ENCODE measurements around the gene GP1BA.
A peak's percentile ranks its signal among the peaks of the same experiment; 100 is the strongest.

The GP1BA gene

DNA sequence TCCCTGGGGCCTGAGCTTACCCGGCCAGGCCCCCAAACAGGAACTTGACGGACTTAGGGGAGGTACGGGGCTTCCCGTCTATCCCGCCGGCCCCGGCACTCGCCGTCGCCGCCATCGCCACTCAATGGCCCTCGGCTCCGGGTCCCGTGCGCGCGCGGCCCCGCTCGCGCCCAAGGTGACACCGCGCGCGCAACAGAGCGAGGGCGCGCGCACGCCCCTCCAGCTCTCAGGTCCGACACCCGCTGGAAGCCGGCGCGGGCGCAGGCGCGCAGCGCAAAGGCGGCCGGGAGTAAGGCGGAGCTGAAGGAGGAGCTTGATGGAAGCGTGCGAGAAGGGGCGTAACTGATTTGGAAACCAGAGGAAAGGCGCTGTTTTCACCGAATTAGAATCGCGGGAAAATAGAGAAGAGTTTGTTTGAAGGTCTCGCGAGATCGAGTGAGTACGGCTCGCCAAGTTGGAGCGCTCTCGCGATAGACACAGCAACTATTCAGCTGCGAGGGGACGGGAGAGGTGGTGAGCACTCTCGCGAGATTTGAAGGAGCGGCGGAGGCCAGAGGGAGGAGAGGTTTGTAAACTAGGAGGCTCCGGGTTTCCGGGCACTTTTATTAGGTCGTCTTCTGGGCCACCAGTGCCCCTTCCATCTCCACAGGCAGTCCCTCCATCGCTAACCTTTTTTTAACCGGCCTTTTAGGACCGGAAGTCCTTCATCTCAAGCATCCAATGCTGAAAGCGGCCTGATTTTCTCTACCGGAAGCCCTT lies 7.9 kb downstream of the GP1BA start, which contains the start of the genes RNF167 and SLC25A11:
TSS of gene RNF167 (plus strand) at position 473 of the 759 bp plus-strand sequence. CDS start 642 bp downstream, outside the sequence.
TSS of gene SLC25A11 (minus strand) at position 251 of the 759 bp plus-strand sequence. CDS start at position 115, 136 bp downstream.
- peak within 1 kb of the TSS; percentile 98 for H3K27ac ChIP-seq
- TF ChIP-seq, protein P1, sequence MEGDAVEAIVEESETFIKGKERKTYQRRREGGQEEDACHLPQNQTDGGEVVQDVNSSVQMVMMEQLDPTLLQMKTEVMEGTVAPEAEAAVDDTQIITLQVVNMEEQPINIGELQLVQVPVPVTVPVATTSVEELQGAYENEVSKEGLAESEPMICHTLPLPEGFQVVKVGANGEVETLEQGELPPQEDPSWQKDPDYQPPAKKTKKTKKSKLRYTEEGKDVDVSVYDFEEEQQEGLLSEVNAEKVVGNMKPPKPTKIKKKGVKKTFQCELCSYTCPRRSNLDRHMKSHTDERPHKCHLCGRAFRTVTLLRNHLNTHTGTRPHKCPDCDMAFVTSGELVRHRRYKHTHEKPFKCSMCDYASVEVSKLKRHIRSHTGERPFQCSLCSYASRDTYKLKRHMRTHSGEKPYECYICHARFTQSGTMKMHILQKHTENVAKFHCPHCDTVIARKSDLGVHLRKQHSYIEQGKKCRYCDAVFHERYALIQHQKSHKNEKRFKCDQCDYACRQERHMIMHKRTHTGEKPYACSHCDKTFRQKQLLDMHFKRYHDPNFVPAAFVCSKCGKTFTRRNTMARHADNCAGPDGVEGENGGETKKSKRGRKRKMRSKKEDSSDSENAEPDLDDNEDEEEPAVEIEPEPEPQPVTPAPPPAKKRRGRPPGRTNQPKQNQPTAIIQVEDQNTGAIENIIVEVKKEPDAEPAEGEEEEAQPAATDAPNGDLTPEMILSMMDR (IDR thresholded peaks at IDR 0.05) = no peak
- TF ChIP-seq ZFX (IDR thresholded peaks at IDR 0.05; ENCODE audit: borderline replicate concordance) = no peak

DNA sequence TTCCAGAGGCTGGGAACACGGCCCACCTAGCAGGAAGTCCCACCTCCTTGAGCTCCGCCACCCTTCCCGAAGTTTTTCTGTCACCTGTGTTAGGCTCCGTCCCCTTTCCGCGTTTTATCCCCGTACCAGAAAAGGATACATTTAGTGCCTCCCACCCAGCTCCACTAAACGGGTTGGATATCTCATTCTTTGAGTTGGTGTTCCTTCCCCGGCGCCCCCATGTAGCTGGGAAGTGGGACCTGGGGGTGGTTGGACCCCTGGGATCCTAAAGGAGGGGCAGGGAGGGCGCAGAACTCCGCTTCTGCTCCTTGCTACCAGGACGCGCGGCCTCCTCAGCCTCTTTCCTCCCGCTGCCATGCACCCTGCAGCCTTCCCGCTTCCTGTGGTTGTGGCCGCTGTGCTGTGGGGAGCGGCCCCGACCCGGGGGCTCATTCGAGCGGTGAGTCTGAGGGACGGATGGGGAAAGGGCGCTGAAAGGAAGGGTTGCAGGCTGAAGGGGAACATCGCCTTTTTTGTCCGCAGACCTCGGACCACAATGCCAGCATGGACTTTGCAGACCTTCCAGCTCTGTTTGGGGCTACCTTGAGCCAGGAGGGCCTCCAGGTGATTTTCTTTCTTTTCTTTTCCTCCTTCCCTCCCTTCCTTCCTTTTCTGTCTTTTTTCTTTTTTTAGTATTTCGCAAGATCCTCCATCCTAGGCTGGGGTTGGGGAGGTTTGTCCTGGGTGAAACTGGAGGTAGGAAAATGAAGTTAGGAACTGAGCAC lies 8.7 kb downstream of the GP1BA start:
- H3K27ac ChIP-seq = peak overlapping the region; percentile 98
- TF ChIP-seq ZFX (IDR thresholded peaks at IDR 0.05; ENCODE audit: borderline replicate concordance) = no peak
- TF ChIP-seq, protein P1 (IDR thresholded peaks at IDR 0.05) = no peak

GRCh38 chr17:4941319-4941610 lies 9.2 kb downstream of the GP1BA start:
- H3K27ac ChIP-seq = peak overlapping the region; percentile 98
- TF ChIP-seq, protein P1 (IDR thresholded peaks at IDR 0.05) = no peak

DNA sequence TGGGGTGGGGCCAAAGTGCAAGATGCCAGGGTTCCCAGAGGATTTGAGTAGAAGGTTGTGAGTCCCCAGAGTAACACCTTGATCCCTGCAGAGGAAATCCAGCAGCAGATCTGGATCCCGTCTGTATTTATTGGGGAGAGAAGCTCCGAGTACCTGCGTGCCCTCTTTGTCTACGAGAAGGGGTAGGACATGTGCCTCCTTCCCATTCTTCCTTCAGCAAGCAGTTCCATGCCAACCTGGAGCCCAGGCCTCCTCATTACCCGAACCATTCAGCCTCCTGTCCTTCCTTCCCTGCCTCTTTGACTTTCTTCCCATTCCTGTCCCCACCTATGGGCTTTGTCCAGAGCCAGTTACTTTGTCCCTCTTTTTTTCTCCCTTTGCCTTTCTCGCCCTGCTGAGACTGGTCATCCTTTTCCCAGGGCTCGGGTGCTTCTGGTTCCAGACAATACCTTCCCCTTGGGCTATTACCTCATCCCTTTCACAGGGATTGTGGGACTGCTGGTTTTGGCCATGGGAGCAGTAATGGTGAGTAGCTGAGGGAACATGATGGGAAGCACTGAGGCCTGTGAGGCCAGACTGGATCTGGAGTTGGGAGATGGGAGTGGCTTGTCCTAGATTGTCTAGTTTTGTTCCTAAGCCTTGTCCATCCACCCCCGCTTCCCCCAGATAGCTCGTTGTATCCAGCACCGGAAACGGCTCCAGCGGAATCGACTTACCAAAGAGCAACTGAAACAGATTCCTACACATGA lies 10.9 kb downstream of the GP1BA start:
- TF ChIP-seq, protein P1 (IDR thresholded peaks at IDR 0.05) = no peak
- TF ChIP-seq ZFX (IDR thresholded peaks at IDR 0.05; ENCODE audit: borderline replicate concordance) = no peak
- peak overlapping the region; percentile 100 for H3K27ac ChIP-seq

- no peak for TF ChIP-seq ZFX (IDR thresholded peaks at IDR 0.05; ENCODE audit: borderline replicate concordance)
- TF ChIP-seq, protein P1 (IDR thresholded peaks at IDR 0.05) = no peak
- H3K27ac ChIP-seq = peak overlapping the region; percentile 100
These were observed 12.1 kb downstream of the GP1BA start for GRCh38 chr17:4944163-4944553.

- no peak for TF ChIP-seq ZFX (IDR thresholded peaks at IDR 0.05; ENCODE audit: borderline replicate concordance)
- TF ChIP-seq, protein P1 (IDR thresholded peaks at IDR 0.05) = no peak
- H3K27ac ChIP-seq = peak overlapping the region; percentile 100
These were observed 12.6 kb downstream of the GP1BA start for GRCh38 chr17:4944554-4945175.
